Stomach (tissue), 9 donors: ENCODE results near the gene DHDDS. TPM values are rescaled to one million over a fixed set of nuclear protein-coding genes. Genes with fewer than 3 reads are reported as not detected.

ENCODE experiments used
- DNase-seq, 2 donors: peaks; one replicate each; pipeline versions ENCODE4 v3.0.0 to v3.0.0-alpha.2; 2013 to 2019
- H3K27ac ChIP-seq, 5 donors: fragments of 200-600 bp in 4 of 5; sonication (generic) in 4 of 5; one replicate each; pipeline ENCODE4 v1.5.1; 2013 to 2019; ENCODE audit warnings: mild to moderate bottlenecking in 1 of 5, moderate library complexity in 1 of 5
- H3K27me3 ChIP-seq, 3 donors: fragments of 200-600 bp; sonication (generic); one replicate each; pipeline ENCODE4 v1.5.1; 2017 to 2019; ENCODE audit warnings: mixed run types in 1 of 3
- H3K36me3 ChIP-seq, 4 donors: fragments of 200-600 bp; sonication (generic); 1 replicate in 3 of 4; 2 replicates in 1 of 4; pipeline ENCODE4 v1.5.1; 2016 to 2019
- H3K4me1 ChIP-seq, 4 donors: fragments of 200-600 bp; sonication (generic); one replicate each; pipeline ENCODE4 v1.5.1; 2016 to 2019
- H3K4me3 ChIP-seq, 4 donors: fragments of 200-600 bp; sonication (generic) in 3 of 4; one replicate each; pipeline ENCODE4 v1.5.1; 2016 to 2019; ENCODE audit warnings: mild to moderate bottlenecking in 1 of 4
- H3K9me3 ChIP-seq, 4 donors: fragments of 200-600 bp; sonication (generic); one replicate each; pipeline ENCODE4 v1.5.1; 2016 to 2019
- EP300 ChIP-seq: sonication (generic); formaldehyde crosslinking; IDR thresholded peaks from one replicate; pipeline ENCODE4 v1.6.1; 2017; ENCODE audit warnings: antibody characterized with exemption
- POLR2A ChIP-seq, 4 donors: fragments of 450-650 bp; IDR thresholded peaks; one replicate each; pipeline ENCODE4 v1.6.1; 2016; ENCODE audit warnings: antibody characterized with exemption in 4 of 4, control low read depth in 2 of 4, mild to moderate bottlenecking in 1 of 4, moderate library complexity in 1 of 4
- POLR2AphosphoS5 ChIP-seq, 3 donors: sonication (generic); formaldehyde crosslinking; IDR thresholded peaks; one replicate each; pipeline ENCODE4 v1.6.1; 2016; ENCODE audit warnings: antibody characterized with exemption in 3 of 3
- WGBS, 5 donors: extraction: QIAGEN DNeasy Blood & Tissue Kit in 3 of 5; methylation state at CpG; one replicate each; pipeline versions ENCODE4 v1.1.5 to v1.1.7; 2013 to 2018; 5-methylcytosine and 5-hydroxymethylcytosine counted together
- intact Hi-C: fragments of 100-400 bp; cut with DNase I; formaldehyde crosslinking; loops from one replicate; pipeline ENCODE4 v1.15.1; 2023; ENCODE audit warnings: low total_unique reads
- polyA plus RNA-seq, 3 donors: library from polyadenylated mRNA; stranded (reverse); fragments of 200-250 nt; gene quantifications; one replicate each; pipeline ENCODE4 v1.2.3, GENCODE V29; 2013
- total RNA-seq, 5 donors: library from RNA; depleted of rRNA; stranded (reverse); fragments of >200 nt; gene quantifications; one replicate each; pipeline versions ENCODE4 v1.1.0 to v1.2.3, GENCODE V29; 2014 to 2016
- TF ChIP-seq, protein P1 (sequence below), 7 experiments: fragments of 450-650 bp in 4 of 7; fragments of 200-600 bp in 3 of 7; sonication (generic) in 3 of 7; IDR thresholded peaks; one replicate each; pipeline ENCODE4 v1.5.1; 2016 to 2019; ENCODE audit warnings: antibody characterized with exemption in 7 of 7, control low read depth in 2 of 7, mild to moderate bottlenecking in 1 of 7
- donor health status: healthy with polysubstance abuse.
- donor health status: Bipolar disorder and iron deficiency.
- donor health status: healthy.

DHDDS gene
- total and polyA plus RNA-seq, 8 donors: 15.3 to 63.6 (median 43.7) TPM

- no peak for DNase-seq
- intact Hi-C loops: no loop called here
- H3K27me3 ChIP-seq: peaks cover 0 to 75% (median 14%) of the 10 kb centered on the region in 3 donors
- H3K27ac ChIP-seq: no peak overlapping the region
- H3K36me3 ChIP-seq: no peaks in the 10 kb centered on the region
- no peaks in the 10 kb centered on the region for H3K9me3 ChIP-seq
- no peaks in the 10 kb centered on the region for H3K4me1 ChIP-seq
- WGBS, 5 donors: 69 to 83% (median 74%) methylated on average over 2 of the region's 2 CpGs
- no peak overlapping the region for H3K4me3 ChIP-seq
- TF ChIP-seq, protein P1, sequence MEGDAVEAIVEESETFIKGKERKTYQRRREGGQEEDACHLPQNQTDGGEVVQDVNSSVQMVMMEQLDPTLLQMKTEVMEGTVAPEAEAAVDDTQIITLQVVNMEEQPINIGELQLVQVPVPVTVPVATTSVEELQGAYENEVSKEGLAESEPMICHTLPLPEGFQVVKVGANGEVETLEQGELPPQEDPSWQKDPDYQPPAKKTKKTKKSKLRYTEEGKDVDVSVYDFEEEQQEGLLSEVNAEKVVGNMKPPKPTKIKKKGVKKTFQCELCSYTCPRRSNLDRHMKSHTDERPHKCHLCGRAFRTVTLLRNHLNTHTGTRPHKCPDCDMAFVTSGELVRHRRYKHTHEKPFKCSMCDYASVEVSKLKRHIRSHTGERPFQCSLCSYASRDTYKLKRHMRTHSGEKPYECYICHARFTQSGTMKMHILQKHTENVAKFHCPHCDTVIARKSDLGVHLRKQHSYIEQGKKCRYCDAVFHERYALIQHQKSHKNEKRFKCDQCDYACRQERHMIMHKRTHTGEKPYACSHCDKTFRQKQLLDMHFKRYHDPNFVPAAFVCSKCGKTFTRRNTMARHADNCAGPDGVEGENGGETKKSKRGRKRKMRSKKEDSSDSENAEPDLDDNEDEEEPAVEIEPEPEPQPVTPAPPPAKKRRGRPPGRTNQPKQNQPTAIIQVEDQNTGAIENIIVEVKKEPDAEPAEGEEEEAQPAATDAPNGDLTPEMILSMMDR (IDR thresholded peaks at IDR 0.05): no peak
- TF ChIP-seq POLR2A (IDR thresholded peaks at IDR 0.05) (no peak), POLR2AphosphoS5 (IDR thresholded peaks at IDR 0.05) (no peak), EP300 (no peak)
These were observed 12.6 kb upstream of the DHDDS start for GRCh38 chr1:26419494-26419893.

DNA sequence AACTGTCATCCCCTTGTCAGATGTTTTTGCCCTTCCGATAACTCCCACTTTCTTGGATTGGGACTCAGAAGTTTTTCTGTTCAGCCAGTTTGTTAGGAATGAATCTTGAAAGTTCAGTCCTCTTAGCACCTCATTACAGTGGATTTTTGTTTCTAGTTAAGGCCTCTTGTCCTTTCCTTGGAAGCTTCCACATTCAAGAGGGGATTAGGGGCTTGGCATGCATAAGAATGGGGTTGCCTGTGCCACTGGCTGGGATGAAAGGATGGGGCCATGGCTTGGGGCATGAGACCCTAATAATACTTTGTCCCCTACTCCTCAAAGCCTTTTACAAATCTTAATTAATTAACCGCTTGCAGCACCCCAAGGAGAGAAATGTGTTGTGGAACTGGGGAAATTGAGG, 2.4 kb upstream of the DHDDS start:
- intact Hi-C loops: no loop called here
- no peak for DNase-seq
- peaks cover 7 to 31% (median 28%) of the 10 kb centered on the region in 4 donors for H3K4me1 ChIP-seq
- TF ChIP-seq POLR2AphosphoS5 (IDR thresholded peaks at IDR 0.05) (no peak), POLR2A (IDR thresholded peaks at IDR 0.05) (no peak), EP300 (no peak)
- TF ChIP-seq, protein P1 (IDR thresholded peaks at IDR 0.05): no peak
- 86 to 97% (median 90%) methylated on average over 2 of the region's 2 CpGs for WGBS, 5 donors
- no peak overlapping the region for H3K27ac ChIP-seq
- no peak overlapping the region for H3K4me3 ChIP-seq
- peaks cover 0 to 10% (median 4%) of the 10 kb centered on the region in 4 donors for H3K36me3 ChIP-seq
- peaks cover 0 to 4% (median 0%) of the 10 kb centered on the region in 3 donors for H3K27me3 ChIP-seq
- no peaks in the 10 kb centered on the region for H3K9me3 ChIP-seq

- 15 to 36% (median 26%) methylated on average over 3 of the region's 3 CpGs for WGBS, 5 donors
- intact Hi-C loops: no loop called here
- no peak for TF ChIP-seq EP300
- TF ChIP-seq POLR2A (IDR thresholded peaks at IDR 0.05): no peak
- TF ChIP-seq, protein P1 (IDR thresholded peaks at IDR 0.05): no peak
- no peak for TF ChIP-seq POLR2AphosphoS5 (IDR thresholded peaks at IDR 0.05)
- DNase-seq: peak in 1 of 2 donors; percentile 21
- H3K36me3 ChIP-seq: peaks cover 16 to 41% (median 34%) of the 10 kb centered on the region in 4 donors
- H3K27me3 ChIP-seq: no peaks in the 10 kb centered on the region
- H3K9me3 ChIP-seq: no peaks in the 10 kb centered on the region
- H3K27ac ChIP-seq: peak overlapping the region; percentile 46 to 89 (median 80)
- peaks cover 7 to 41% (median 33%) of the 10 kb centered on the region in 4 donors for H3K4me1 ChIP-seq
- H3K4me3 ChIP-seq: peak overlapping the region; percentile 61 to 75 (median 70)
These were observed 672 bp downstream of the DHDDS start for GRCh38 chr1:26432793-26433192.

DNA sequence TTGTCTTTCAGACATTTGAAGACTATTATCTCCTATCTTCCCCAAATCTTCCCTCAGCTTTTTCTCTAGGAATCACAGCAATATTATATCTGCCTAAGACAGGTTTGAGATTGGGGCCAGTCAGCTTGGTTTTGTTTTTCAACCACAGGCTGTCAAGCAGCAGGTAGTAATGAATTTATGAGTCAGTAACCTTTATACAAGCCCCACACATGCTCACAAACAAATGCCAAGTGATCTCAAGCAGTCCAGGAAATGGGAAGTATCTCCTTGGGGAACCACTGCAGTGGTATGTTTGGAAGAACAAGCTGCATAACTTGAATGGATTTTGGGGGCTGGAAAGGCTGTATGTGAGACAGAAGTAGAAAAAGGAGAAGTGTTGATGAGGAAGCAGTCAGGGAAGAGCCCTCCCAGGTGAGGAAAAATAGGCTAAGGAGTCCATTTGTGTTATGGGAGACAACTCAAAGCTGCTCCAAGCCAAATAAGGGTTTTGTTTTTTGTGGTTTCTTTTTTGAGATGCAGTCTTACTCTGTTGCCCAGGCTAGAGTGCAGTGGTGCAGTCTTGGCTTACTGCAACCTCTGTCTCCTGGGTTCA, 2.1 kb downstream of the DHDDS start:
- intact Hi-C loops: no loop called here

GRCh38 chr1:26438041-26438440, 5.9 kb downstream of the DHDDS start:
- DNase-seq: no peak
- no peak overlapping the region for H3K27ac ChIP-seq
- H3K9me3 ChIP-seq: no peaks in the 10 kb centered on the region
- no peaks in the 10 kb centered on the region for H3K27me3 ChIP-seq
- peaks cover 2 to 27% (median 17%) of the 10 kb centered on the region in 4 donors for H3K4me1 ChIP-seq
- H3K4me3 ChIP-seq: no peak overlapping the region
- H3K36me3 ChIP-seq: peaks cover 56 to 93% (median 87%) of the 10 kb centered on the region in 4 donors
- intact Hi-C loops: no loop called here
- TF ChIP-seq EP300: no peak
- TF ChIP-seq, protein P1 (IDR thresholded peaks at IDR 0.05): no peak
- no peak for TF ChIP-seq POLR2AphosphoS5 (IDR thresholded peaks at IDR 0.05)
- TF ChIP-seq POLR2A (IDR thresholded peaks at IDR 0.05): no peak
- WGBS, 5 donors: 95 to 97% (median 96%) methylated on average over 6 of the region's 6 CpGs

More for the DNA sequence above, 2.1 kb downstream of the DHDDS start:
- Histone ChIP-seq H3K9me3 (no peaks in the 10 kb centered on the region), H3K4me1 (peaks cover 7 to 41% (median 33%) of the 10 kb centered on the region in 4 donors), H3K36me3 (peaks cover 31 to 55% (median 49%) of the 10 kb centered on the region in 4 donors), H3K4me3 (no peak overlapping the region), H3K27ac (no peak overlapping the region), H3K27me3 (no peaks in the 10 kb centered on the region)
- DNase-seq: no peak
- TF ChIP-seq POLR2A (IDR thresholded peaks at IDR 0.05): no peak
